ENCODE data around the gene TSEN34.
A peak's percentile ranks its signal among the peaks of the same experiment; 100 is the strongest.

TSEN34 gene

DNA sequence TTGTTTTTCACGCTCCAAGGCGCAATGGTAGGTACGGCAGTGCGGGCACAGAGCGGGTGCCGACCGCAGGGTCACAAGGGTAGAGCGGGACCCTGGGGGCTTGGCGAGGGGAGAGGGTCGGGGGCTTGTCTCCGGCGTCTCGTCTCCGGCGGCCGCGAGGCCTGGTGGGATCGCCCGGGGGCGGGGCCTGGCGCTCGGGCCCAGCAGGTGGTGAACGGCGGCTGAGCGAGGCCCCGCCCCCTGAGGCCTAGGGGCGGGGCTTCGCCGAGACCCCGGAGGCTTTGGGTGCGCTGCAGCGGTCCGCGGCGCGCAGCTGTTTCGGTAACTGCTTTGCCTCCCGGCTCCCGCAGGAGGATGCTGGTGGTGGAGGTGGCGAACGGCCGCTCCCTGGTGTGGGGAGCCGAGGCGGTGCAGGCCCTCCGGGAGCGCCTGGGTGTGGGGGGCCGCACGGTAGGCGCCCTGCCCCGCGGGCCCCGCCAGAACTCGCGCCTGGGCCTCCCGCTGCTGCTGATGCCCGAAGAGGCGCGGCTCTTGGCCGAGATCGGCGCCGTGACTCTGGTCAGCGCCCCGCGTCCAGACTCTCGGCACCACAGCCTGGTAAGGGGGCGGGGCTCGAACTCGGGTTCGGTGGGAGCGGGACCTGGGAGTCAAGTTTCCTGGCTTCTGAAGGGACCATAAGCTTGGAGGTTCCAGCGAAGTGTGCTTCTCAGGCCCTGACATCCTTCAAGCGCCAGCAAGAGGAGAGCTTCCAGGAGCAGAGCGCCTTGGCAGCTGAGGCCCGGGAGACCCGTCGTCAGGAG lies at the start of gene TSEN34:
Gene TSEN34 (plus strand): TSS at position 298 of the 800 bp plus-strand sequence. CDS start 57 bp downstream, at position 355.
- peaks cover 13% of the 10 kb centered on the region for H3K36me3 ChIP-seq (ENCODE audit: control insufficient read depth, low read depth, low read length)
- H3K9me3 ChIP-seq (ENCODE audit: control insufficient read depth, low read depth, low read length) = no peaks in the 10 kb centered on the region
- peaks cover 10% of the 10 kb centered on the region for H3K4me1 ChIP-seq (ENCODE audit: control insufficient read depth, low read depth, low read length)
- no peaks in the 10 kb centered on the region for H3K27me3 ChIP-seq (ENCODE audit: control insufficient read depth, insufficient read depth, low read length)
- H3K27ac ChIP-seq (ENCODE audit: low read length) = peak within 1 kb of the TSS; percentile 98
- peak within 1 kb of the TSS; percentile 90 for H3K4me3 ChIP-seq (ENCODE audit: low read length)
- H3K9ac ChIP-seq (ENCODE audit: low read length) = peak within 1 kb of the TSS; percentile 94

DNA sequence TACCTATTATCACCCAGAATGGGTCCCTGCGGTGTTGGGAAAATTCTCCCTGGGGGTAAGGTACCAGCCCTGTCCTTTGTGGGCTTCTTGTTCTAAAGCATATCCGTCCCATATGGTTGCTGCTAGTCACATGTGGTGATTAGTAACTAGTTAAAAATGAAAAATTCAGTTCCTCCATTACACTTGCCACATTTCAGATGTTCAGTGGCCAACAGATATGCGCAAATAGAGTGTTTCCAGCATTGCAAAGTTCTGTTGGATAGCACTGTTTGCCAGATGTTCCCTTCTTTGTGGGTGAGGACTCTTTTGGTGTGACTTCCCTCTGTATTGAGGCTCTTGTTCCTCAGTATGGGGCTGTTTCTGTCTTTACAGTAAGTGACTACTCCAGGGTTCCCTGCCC lies 49.8 kb upstream of the TSEN34 start:
- Histone ChIP-seq H3K27ac (ENCODE audit: low read length) (no peak overlapping the region), H3K27me3 (ENCODE audit: control insufficient read depth, insufficient read depth, low read length) (no peaks in the 10 kb centered on the region), H3K4me3 (ENCODE audit: low read length) (no peak overlapping the region), H3K9me3 (ENCODE audit: control insufficient read depth, low read depth, low read length) (no peaks in the 10 kb centered on the region), H3K4me1 (ENCODE audit: control insufficient read depth, low read depth, low read length) (no peaks in the 10 kb centered on the region), H3K9ac (ENCODE audit: low read length) (no peak overlapping the region), H3K36me3 (ENCODE audit: control insufficient read depth, low read depth, low read length) (peaks cover 51% of the 10 kb centered on the region)

GRCh38 chr19:54142166-54142780 lies 48.8 kb upstream of the TSEN34 start:
- no peak overlapping the region for H3K27ac ChIP-seq (ENCODE audit: low read length)
- no peaks in the 10 kb centered on the region for H3K4me1 ChIP-seq (ENCODE audit: control insufficient read depth, low read depth, low read length)
- H3K4me3 ChIP-seq (ENCODE audit: low read length) = no peak overlapping the region
- no peaks in the 10 kb centered on the region for H3K9me3 ChIP-seq (ENCODE audit: control insufficient read depth, low read depth, low read length)
- no peaks in the 10 kb centered on the region for H3K27me3 ChIP-seq (ENCODE audit: control insufficient read depth, insufficient read depth, low read length)
- H3K36me3 ChIP-seq (ENCODE audit: control insufficient read depth, low read depth, low read length) = peaks cover 60% of the 10 kb centered on the region
- H3K9ac ChIP-seq (ENCODE audit: low read length) = no peak overlapping the region

DNA sequence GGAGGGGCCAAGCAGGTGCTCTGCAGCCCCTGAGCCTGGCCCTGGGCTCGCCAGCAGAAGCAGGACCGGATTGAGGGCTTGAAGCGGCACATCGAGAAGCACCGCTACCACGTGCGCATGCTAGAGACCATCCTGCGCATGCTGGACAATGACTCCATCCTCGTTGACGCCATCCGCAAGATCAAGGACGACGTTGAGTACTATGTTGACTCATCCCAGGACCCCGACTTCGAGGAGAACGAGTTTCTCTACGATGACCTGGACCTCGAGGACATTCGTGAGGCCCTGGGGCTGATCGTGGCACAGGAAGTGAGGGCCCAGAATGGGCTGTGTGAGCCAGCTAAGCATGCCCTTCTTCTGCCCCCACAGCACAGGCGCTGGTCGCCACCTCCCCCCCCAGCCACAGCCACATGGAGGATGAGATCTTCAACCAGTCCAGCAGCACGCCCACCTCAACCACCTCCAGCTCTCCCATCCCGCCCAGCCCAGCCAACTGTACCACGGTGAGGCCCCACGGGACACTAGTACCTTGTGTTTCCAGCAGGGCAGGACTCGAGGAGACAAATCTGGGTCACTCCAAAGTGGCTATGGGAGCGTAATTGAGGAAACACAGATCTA lies 45.5 kb upstream of the TSEN34 start:
- Histone ChIP-seq H3K4me1 (ENCODE audit: control insufficient read depth, low read depth, low read length) (no peaks in the 10 kb centered on the region), H3K9me3 (ENCODE audit: control insufficient read depth, low read depth, low read length) (no peaks in the 10 kb centered on the region), H3K4me3 (ENCODE audit: low read length) (no peak overlapping the region), H3K27me3 (ENCODE audit: control insufficient read depth, insufficient read depth, low read length) (no peaks in the 10 kb centered on the region), H3K27ac (ENCODE audit: low read length) (no peak overlapping the region), H3K9ac (ENCODE audit: low read length) (no peak overlapping the region), H3K36me3 (ENCODE audit: control insufficient read depth, low read depth, low read length) (peaks cover 89% of the 10 kb centered on the region)

DNA sequence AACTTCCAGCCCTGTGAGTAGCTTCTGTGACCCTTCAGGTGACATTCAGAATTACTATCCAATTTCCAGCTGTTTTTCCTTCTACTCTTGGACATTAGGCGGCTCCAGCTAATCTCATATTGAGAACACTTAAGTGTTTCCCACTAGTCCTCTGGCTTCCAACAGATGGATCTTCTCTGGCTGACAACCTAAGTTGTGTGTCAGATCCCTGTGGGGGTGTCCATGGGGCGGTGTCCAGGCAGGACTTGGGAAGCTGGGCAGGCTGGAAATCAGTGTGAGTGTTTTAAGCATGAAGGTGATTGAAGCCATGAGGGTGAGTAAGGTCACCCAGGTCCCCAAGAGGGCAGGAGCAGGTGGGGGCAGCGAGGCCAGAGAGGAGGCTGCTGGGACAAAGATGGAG lies 43.4 kb upstream of the TSEN34 start:
- Histone ChIP-seq H3K36me3 (ENCODE audit: control insufficient read depth, low read depth, low read length) (peaks cover 92% of the 10 kb centered on the region), H3K9ac (ENCODE audit: low read length) (no peak overlapping the region), H3K4me3 (ENCODE audit: low read length) (no peak overlapping the region), H3K27ac (ENCODE audit: low read length) (no peak overlapping the region), H3K4me1 (ENCODE audit: control insufficient read depth, low read depth, low read length) (no peaks in the 10 kb centered on the region), H3K27me3 (ENCODE audit: control insufficient read depth, insufficient read depth, low read length) (no peaks in the 10 kb centered on the region), H3K9me3 (ENCODE audit: control insufficient read depth, low read depth, low read length) (no peaks in the 10 kb centered on the region)

GRCh38 chr19:54148158-54148557 lies 43.0 kb upstream of the TSEN34 start:
- Histone ChIP-seq H3K9ac (ENCODE audit: low read length) (no peak overlapping the region), H3K9me3 (ENCODE audit: control insufficient read depth, low read depth, low read length) (no peaks in the 10 kb centered on the region), H3K27me3 (ENCODE audit: control insufficient read depth, insufficient read depth, low read length) (no peaks in the 10 kb centered on the region), H3K36me3 (ENCODE audit: control insufficient read depth, low read depth, low read length) (peaks cover 92% of the 10 kb centered on the region), H3K4me1 (ENCODE audit: control insufficient read depth, low read depth, low read length) (no peaks in the 10 kb centered on the region), H3K4me3 (ENCODE audit: low read length) (no peak overlapping the region), H3K27ac (ENCODE audit: low read length) (no peak overlapping the region)

DNA sequence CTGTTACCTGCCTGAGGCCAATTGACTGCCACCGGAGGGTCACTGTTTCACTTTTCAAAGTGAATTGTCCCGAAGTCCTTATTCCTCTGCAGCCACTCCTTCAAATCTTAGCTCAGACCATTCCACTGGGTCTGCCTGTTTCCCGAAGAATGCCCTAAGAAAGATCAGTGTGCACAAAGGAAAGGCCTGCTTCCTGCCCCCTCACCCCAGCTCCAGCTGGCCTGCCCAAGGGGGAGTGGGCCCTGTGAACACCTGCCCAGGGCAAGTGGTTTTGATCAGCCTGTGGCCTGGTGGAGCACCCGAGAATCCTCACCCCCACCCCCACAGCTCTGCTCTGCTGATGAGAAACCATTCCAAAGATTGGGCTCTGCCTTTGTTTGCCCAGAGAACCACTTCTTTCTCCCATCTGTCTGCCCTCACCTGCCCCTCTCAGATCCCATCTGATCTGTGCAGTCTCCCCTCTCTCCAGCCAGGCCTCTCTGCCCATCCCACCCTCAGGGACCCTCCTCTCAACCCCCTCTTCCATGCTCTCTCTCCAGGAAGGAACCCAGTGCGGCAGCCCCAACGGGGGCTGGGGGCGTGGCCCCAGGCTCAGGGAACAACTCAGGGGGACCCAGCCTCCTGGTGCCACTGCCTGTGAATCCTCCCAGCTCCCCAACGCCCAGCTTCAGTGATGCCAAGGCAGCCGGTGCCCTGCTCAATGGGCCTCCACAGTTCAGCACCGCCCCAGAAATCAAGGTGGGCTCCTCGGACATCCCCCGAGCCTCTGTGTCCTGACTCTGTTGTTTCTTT lies 41.9 kb upstream of the TSEN34 start:
- Histone ChIP-seq H3K4me3 (ENCODE audit: low read length) (no peak overlapping the region), H3K36me3 (ENCODE audit: control insufficient read depth, low read depth, low read length) (peaks cover 92% of the 10 kb centered on the region), H3K9me3 (ENCODE audit: control insufficient read depth, low read depth, low read length) (no peaks in the 10 kb centered on the region), H3K27ac (ENCODE audit: low read length) (no peak overlapping the region), H3K27me3 (ENCODE audit: control insufficient read depth, insufficient read depth, low read length) (no peaks in the 10 kb centered on the region), H3K9ac (ENCODE audit: low read length) (no peak overlapping the region), H3K4me1 (ENCODE audit: control insufficient read depth, low read depth, low read length) (no peaks in the 10 kb centered on the region)

- no peak overlapping the region for H3K4me3 ChIP-seq (ENCODE audit: low read length)
- H3K36me3 ChIP-seq (ENCODE audit: control insufficient read depth, low read depth, low read length) = peaks cover 88% of the 10 kb centered on the region
- H3K27me3 ChIP-seq (ENCODE audit: control insufficient read depth, insufficient read depth, low read length) = no peaks in the 10 kb centered on the region
- H3K4me1 ChIP-seq (ENCODE audit: control insufficient read depth, low read depth, low read length) = no peaks in the 10 kb centered on the region
- no peak overlapping the region for H3K9ac ChIP-seq (ENCODE audit: low read length)
- H3K9me3 ChIP-seq (ENCODE audit: control insufficient read depth, low read depth, low read length) = no peaks in the 10 kb centered on the region
- H3K27ac ChIP-seq (ENCODE audit: low read length) = no peak overlapping the region
These were observed 39.6 kb upstream of the TSEN34 start for GRCh38 chr19:54151362-54152035.

- H3K4me1 ChIP-seq (ENCODE audit: control insufficient read depth, low read depth, low read length) = no peaks in the 10 kb centered on the region
- H3K9ac ChIP-seq (ENCODE audit: low read length) = no peak overlapping the region
- no peak overlapping the region for H3K4me3 ChIP-seq (ENCODE audit: low read length)
- H3K36me3 ChIP-seq (ENCODE audit: control insufficient read depth, low read depth, low read length) = peaks cover 87% of the 10 kb centered on the region
- no peaks in the 10 kb centered on the region for H3K9me3 ChIP-seq (ENCODE audit: control insufficient read depth, low read depth, low read length)
- no peaks in the 10 kb centered on the region for H3K27me3 ChIP-seq (ENCODE audit: control insufficient read depth, insufficient read depth, low read length)
- no peak overlapping the region for H3K27ac ChIP-seq (ENCODE audit: low read length)
These were observed 38.8 kb upstream of the TSEN34 start for GRCh38 chr19:54152267-54152666.

GRCh38 chr19:54152878-54153524 lies 38.1 kb upstream of the TSEN34 start:
- H3K9me3 ChIP-seq (ENCODE audit: control insufficient read depth, low read depth, low read length) = no peaks in the 10 kb centered on the region
- H3K27ac ChIP-seq (ENCODE audit: low read length) = no peak overlapping the region
- no peak overlapping the region for H3K9ac ChIP-seq (ENCODE audit: low read length)
- H3K27me3 ChIP-seq (ENCODE audit: control insufficient read depth, insufficient read depth, low read length) = no peaks in the 10 kb centered on the region
- H3K36me3 ChIP-seq (ENCODE audit: control insufficient read depth, low read depth, low read length) = peaks cover 80% of the 10 kb centered on the region
- H3K4me1 ChIP-seq (ENCODE audit: control insufficient read depth, low read depth, low read length) = no peaks in the 10 kb centered on the region
- no peak overlapping the region for H3K4me3 ChIP-seq (ENCODE audit: low read length)
